GM12878 (cell line): ENCODE results near the gene GIMD1. TPM values are rescaled to one million over a fixed set of nuclear protein-coding genes. Genes with fewer than 3 reads are reported as not detected.

Source experiments
- ATAC-seq: fragments of 200-7000 bp; cut with Tn5 transposase; 3 replicates; pipeline ENCODE4 v1.9.1; 2020; ENCODE audit warnings: mild to moderate bottlenecking, moderate library complexity
- BruUV-seq: library from RNA; stranded (reverse); fragments of 400-500 nt; replicated peaks from 2 replicates; lab custom pipeline; 2021; lab: Mats Ljungman, UMichigan
- CTCF ChIA-PET: fragments of 300-600 bp; sonication (Branson Sonifier 250); formaldehyde crosslinking; extraction: SDS; loops from one replicate; lab custom pipeline; 2021; ENCODE audit warnings: inconsistent platforms; lab: Yijun Ruan, JAX
- POLR2A ChIA-PET: fragments of 350-600 bp; formaldehyde crosslinking; extraction: SDS; loops from one replicate; lab custom pipeline; 2021; ENCODE audit warnings: inconsistent platforms; lab: Charles Lee
- RAD21 ChIA-PET: fragments of 300-600 bp; sonication (Branson Sonifier 250); formaldehyde crosslinking; loops from one replicate; lab custom pipeline; 2023; ENCODE audit warnings: antibody characterized with exemption; ENCODE audit not compliant: unreplicated experiment; lab: Charles Lee
- SMC1A ChIA-PET: fragments of 300-600 bp; sonication (Branson Sonifier 250); formaldehyde crosslinking; loops from one replicate; lab custom pipeline; 2023; ENCODE audit not compliant: unreplicated experiment, uncharacterized antibody; lab: Charles Lee
- DNase-seq: peaks from one replicate; pipeline ENCODE4 v3.0.0-alpha.2; 2011; ENCODE audit warnings: low read depth, low spot score
- FAIRE-seq: peaks from 3 replicates; lab custom pipeline; 2011; peaks lifted over from hg19 to GRCh38; lab: Jason Lieb, UNC
- H2AFZ ChIP-seq: 2 replicates; pipeline ENCODE4 v1.6.0; 2011; ENCODE audit warnings: low read depth, low read length, control low read depth; ENCODE audit not compliant: control insufficient read depth
- H3K27ac ChIP-seq: 2 replicates; pipeline ENCODE4 v1.5.1; 2011; ENCODE audit warnings: control low read depth; ENCODE audit not compliant: control insufficient read depth, insufficient read depth
- H3K27me3 ChIP-seq, 2 experiments: replicated peaks in 1 of 2; 2 replicates each; pipeline versions ENCODE4 v1.6.0 to v1.6.1; 2011; ENCODE audit warnings: low read length in 1 of 2; ENCODE audit not compliant: control insufficient read depth in 2 of 2, insufficient read depth in 2 of 2
- H3K36me3 ChIP-seq, 2 experiments: 2 replicates each; pipeline ENCODE4 v1.5.1; 2011; ENCODE audit warnings: low read length in 1 of 2; ENCODE audit not compliant: control insufficient read depth in 2 of 2, insufficient read depth in 2 of 2
- H3K4me1 ChIP-seq: 2 replicates; pipeline ENCODE4 v1.6.1; 2011; ENCODE audit warnings: mild to moderate bottlenecking, low read length, moderate library complexity, mixed read lengths; ENCODE audit not compliant: control insufficient read depth, insufficient read depth
- H3K4me2 ChIP-seq: 2 replicates; pipeline ENCODE4 v1.6.0; 2011; ENCODE audit warnings: control low read depth; ENCODE audit not compliant: control insufficient read depth, insufficient read depth
- H3K4me3 ChIP-seq: fragments of 200-600 bp; sonication (generic); 2 replicates; pipeline ENCODE4 v1.5.1; 2016
- H3K79me2 ChIP-seq: 2 replicates; pipeline ENCODE4 v1.6.0; 2011; ENCODE audit warnings: low read length; ENCODE audit not compliant: control insufficient read depth, insufficient read depth
- H3K9ac ChIP-seq: 2 replicates; pipeline ENCODE4 v1.8.0; 2011; ENCODE audit warnings: low read length, control low read depth, mixed read lengths; ENCODE audit not compliant: control insufficient read depth, insufficient read depth
- H3K9me3 ChIP-seq: replicated peaks from 3 replicates; pipeline ENCODE4 v1.5.1; 2011; ENCODE audit warnings: mild to moderate bottlenecking, low read length; ENCODE audit not compliant: control insufficient read depth, insufficient read depth
- H4K20me1 ChIP-seq: 2 replicates; pipeline ENCODE4 v1.6.0; 2011; ENCODE audit not compliant: control insufficient read depth, insufficient read depth
- BCL11A ChIP-seq: IDR thresholded peaks from 2 replicates; pipeline ENCODE4 v1.6.1; 2011; ENCODE audit warnings: low read depth, low read length
- EZH2 ChIP-seq: IDR thresholded peaks from 2 replicates; pipeline ENCODE4 v1.6.1; 2012; ENCODE audit warnings: low read depth, mild to moderate bottlenecking, control low read depth, inconsistent platforms, low read length, borderline replicate concordance; ENCODE audit not compliant: control insufficient read depth
- MEF2A ChIP-seq: IDR thresholded peaks from 2 replicates; pipeline ENCODE4 v1.6.1; 2011; ENCODE audit warnings: low read depth, mild to moderate bottlenecking, low read length, moderate library complexity; ENCODE audit not compliant: insufficient read depth
- MTA3 ChIP-seq: IDR thresholded peaks from 2 replicates; pipeline ENCODE4 v1.6.1; 2012; ENCODE audit warnings: low read length, inconsistent platforms, borderline replicate concordance
- MXI1 ChIP-seq: fragments of 150-350 bp; IDR thresholded peaks from 2 replicates; pipeline ENCODE4 v1.6.1; 2011; ENCODE audit warnings: low read depth, mild to moderate bottlenecking, inconsistent platforms, low read length, improper control_type of control experiment
- NFXL1 ChIP-seq: fragments of 450-650 bp; IDR thresholded peaks from 2 replicates; pipeline ENCODE4 v1.6.1; 2017; ENCODE audit warnings: antibody characterized with exemption, mild to moderate bottlenecking, borderline replicate concordance
- SMC3 ChIP-seq: IDR thresholded peaks from 2 replicates; pipeline ENCODE4 v1.6.1; 2011; ENCODE audit warnings: low read length, improper control_type of control experiment, borderline replicate concordance
- SREBF1 ChIP-seq: IDR thresholded peaks from 2 replicates; pipeline ENCODE4 v1.6.1; 2012; ENCODE audit warnings: mild to moderate bottlenecking, low read length
- ZNF207 ChIP-seq: fragments of 450-650 bp; IDR thresholded peaks from 2 replicates; pipeline ENCODE4 v1.6.1; 2014; ENCODE audit warnings: antibody characterized with exemption, mild to moderate bottlenecking, borderline replicate concordance
- ZNF217 ChIP-seq: fragments of 450-650 bp; IDR thresholded peaks from 2 replicates; pipeline ENCODE4 v1.6.1; 2017; ENCODE audit warnings: antibody characterized with exemption, mild to moderate bottlenecking
- WGBS: methylation state at CpG from one replicate; pipeline ENCODE4 v1.1.6; 2016; ENCODE audit warnings: low lambda C conversion rate; ENCODE audit not compliant: insufficient replicate concordance, insufficient coverage; ENCODE audit errors: missing lambda C conversion rate; 5-methylcytosine and 5-hydroxymethylcytosine counted together
- in situ Hi-C: fragments of 300-500 bp; cut with MboI; formaldehyde crosslinking; loops from 9 replicates; pipeline ENCODE4 v1.14.3; 2018; ENCODE audit warnings: mixed read lengths
- intact Hi-C: fragments of 100-400 bp; cut with micrococcal nuclease; formaldehyde crosslinking; loops from one replicate; pipeline ENCODE4 v1.14.2; 2022; ENCODE audit not compliant: unreplicated experiment
- polyA plus RNA-seq, 11 experiments: library from polyadenylated mRNA; depleted of rRNA in 4 of 11; unstranded in 6 of 11; stranded (reverse) in 5 of 11; fragments of >200 nt; fragmentation: Nextera tagmentation in 4 of 11; fragmentation: Illumina TruSeq in 1 of 11; extraction: Ambion mirVana in 4 of 11; extraction: Trizol in 1 of 11; gene quantifications; 1 replicate in 1 of 11; 2 replicates in 10 of 11; pipeline versions ENCODE4 v1.2.1 to v1.2.3, GENCODE V29; 2011 to 2016; ENCODE audit warnings: inconsistent platforms in 2 of 11, missing spikeins in 2 of 11, low read depth in 1 of 11
- total RNA-seq, 4 experiments: library from RNA; depleted of rRNA in 3 of 4; stranded (reverse); fragments of >200 nt in 3 of 4; fragmentation: Illumina TruSeq in 1 of 4; extraction: Trizol in 1 of 4; gene quantifications; 2 replicates each; pipeline versions ENCODE4 v1.2.1 to v1.2.3, GENCODE V29; 2013 to 2021
- TF ChIP-seq, protein P1 (sequence below): IDR thresholded peaks from 2 replicates; pipeline ENCODE4 v1.6.1; 2011; ENCODE audit warnings: low read depth, low read length, improper control_type of control experiment, borderline replicate concordance
- TF ChIP-seq, protein P2 (sequence below): IDR thresholded peaks from 2 replicates; pipeline ENCODE4 v1.6.1; 2012; ENCODE audit warnings: mild to moderate bottlenecking, low read depth, low read length
- TF ChIP-seq, protein P3 (sequence below): fragments of 450-650 bp; IDR thresholded peaks from 2 replicates; pipeline ENCODE4 v1.6.1; 2017; ENCODE audit warnings: mild to moderate bottlenecking

GIMD1 gene
- total and polyA plus RNA-seq, 10 of the 15 experiments (the other 5 are each of a cell fraction or from before 2014, with no cell fraction given) = 0.14 TPM; not detected in 9

DNA sequence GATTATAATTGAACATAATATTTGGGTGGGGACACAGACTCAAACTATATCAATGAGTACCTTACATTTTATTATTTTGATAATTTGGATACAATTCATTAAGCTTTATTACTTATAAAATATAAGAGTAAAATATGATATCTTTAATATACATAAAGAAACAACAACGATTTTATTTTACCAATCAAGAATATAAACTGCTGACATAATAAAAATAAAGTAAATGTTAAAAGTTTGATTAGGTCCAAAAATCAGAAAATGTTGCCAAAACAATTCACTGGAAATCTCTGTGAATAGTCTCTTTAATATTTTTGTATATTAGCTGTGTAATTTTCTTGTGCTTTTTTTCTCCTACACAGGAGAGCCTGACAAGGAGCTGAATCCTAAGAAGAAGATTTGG lies 21.4 kb downstream of the GIMD1 start (continued):
- TF ChIP-seq, protein P1, sequence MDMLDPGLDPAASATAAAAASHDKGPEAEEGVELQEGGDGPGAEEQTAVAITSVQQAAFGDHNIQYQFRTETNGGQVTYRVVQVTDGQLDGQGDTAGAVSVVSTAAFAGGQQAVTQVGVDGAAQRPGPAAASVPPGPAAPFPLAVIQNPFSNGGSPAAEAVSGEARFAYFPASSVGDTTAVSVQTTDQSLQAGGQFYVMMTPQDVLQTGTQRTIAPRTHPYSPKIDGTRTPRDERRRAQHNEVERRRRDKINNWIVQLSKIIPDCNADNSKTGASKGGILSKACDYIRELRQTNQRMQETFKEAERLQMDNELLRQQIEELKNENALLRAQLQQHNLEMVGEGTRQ = no peak
- TF ChIP-seq MTA3 (no peak), BCL11A (no peak), ZNF207 (no peak)
- TF ChIP-seq, all 136 proteins: peak for 0

DNA sequence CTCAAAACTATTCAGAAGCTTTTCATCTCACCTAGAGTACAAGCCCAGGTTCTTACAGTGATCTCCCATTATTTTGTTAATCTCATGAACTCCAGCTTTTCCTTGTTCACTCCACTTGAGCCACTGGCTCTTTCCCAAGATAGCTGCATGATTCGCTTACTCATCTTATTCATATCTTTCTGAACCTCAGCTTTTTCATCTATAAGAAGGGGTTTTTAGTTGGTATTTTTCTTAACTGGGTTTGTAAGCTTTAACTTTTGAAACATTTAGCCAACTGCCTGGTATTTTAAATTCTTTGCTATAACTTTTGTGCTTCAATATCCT lies 24.0 kb downstream of the GIMD1 start:
- intact Hi-C loops (no loop called here), in situ Hi-C loops (no loop called here)
- Histone ChIP-seq H3K9me3 (peaks cover 2% of the 10 kb centered on the region; the same call in 2 of the 3 replicates), H3K27me3 (no peaks in the 10 kb centered on the region), H2AFZ (no peak overlapping the region), H4K20me1 (no peaks in the 10 kb centered on the region), H3K9ac (no peak overlapping the region), H3K36me3 (peaks cover 0 to 18% of the 10 kb centered on the region in 2 experiments; a peak in 1 of 4 replicates), H3K4me2 (no peak overlapping the region), H3K27ac (no peak overlapping the region), H3K4me3 (no peak overlapping the region), H3K4me1 (no peaks in the 10 kb centered on the region), H3K79me2 (peaks cover 5% of the 10 kb centered on the region)
- CTCF ChIA-PET = interaction anchor here (1.0 to 1.5 kb wide), 2 partner anchors 78 to 95 kb away, joined by 3 to 4 read pairs; no protein-coding TSS in a partner anchor
- no peak for FAIRE-seq
- no TSS peak for BruUV-seq
- no peak for DNase-seq
- ATAC-seq = no peak
- WGBS = 100% methylated on average over 1 of the region's 1 CpG
- SMC1A ChIA-PET = interaction anchor here (0.8 to 3.4 kb wide), 4 partner anchors 11 to 21 kb away, joined by 3 to 12 read pairs (median 6); no protein-coding TSS in a partner anchor
- POLR2A ChIA-PET = no interaction called here
- RAD21 ChIA-PET = no interaction called here
- no peak for TF ChIP-seq MEF2A
- TF ChIP-seq BCL11A = no peak
- TF ChIP-seq EZH2 = no peak
- TF ChIP-seq, protein P2, sequence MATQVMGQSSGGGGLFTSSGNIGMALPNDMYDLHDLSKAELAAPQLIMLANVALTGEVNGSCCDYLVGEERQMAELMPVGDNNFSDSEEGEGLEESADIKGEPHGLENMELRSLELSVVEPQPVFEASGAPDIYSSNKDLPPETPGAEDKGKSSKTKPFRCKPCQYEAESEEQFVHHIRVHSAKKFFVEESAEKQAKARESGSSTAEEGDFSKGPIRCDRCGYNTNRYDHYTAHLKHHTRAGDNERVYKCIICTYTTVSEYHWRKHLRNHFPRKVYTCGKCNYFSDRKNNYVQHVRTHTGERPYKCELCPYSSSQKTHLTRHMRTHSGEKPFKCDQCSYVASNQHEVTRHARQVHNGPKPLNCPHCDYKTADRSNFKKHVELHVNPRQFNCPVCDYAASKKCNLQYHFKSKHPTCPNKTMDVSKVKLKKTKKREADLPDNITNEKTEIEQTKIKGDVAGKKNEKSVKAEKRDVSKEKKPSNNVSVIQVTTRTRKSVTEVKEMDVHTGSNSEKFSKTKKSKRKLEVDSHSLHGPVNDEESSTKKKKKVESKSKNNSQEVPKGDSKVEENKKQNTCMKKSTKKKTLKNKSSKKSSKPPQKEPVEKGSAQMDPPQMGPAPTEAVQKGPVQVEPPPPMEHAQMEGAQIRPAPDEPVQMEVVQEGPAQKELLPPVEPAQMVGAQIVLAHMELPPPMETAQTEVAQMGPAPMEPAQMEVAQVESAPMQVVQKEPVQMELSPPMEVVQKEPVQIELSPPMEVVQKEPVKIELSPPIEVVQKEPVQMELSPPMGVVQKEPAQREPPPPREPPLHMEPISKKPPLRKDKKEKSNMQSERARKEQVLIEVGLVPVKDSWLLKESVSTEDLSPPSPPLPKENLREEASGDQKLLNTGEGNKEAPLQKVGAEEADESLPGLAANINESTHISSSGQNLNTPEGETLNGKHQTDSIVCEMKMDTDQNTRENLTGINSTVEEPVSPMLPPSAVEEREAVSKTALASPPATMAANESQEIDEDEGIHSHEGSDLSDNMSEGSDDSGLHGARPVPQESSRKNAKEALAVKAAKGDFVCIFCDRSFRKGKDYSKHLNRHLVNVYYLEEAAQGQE = no peak
- TF ChIP-seq ZNF217 = no peak
- no peak for TF ChIP-seq NFXL1
- TF ChIP-seq, protein P3, sequence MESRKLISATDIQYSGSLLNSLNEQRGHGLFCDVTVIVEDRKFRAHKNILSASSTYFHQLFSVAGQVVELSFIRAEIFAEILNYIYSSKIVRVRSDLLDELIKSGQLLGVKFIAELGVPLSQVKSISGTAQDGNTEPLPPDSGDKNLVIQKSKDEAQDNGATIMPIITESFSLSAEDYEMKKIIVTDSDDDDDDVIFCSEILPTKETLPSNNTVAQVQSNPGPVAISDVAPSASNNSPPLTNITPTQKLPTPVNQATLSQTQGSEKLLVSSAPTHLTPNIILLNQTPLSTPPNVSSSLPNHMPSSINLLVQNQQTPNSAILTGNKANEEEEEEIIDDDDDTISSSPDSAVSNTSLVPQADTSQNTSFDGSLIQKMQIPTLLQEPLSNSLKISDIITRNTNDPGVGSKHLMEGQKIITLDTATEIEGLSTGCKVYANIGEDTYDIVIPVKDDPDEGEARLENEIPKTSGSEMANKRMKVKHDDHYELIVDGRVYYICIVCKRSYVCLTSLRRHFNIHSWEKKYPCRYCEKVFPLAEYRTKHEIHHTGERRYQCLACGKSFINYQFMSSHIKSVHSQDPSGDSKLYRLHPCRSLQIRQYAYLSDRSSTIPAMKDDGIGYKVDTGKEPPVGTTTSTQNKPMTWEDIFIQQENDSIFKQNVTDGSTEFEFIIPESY = no peak
- no peak for TF ChIP-seq SREBF1
- TF ChIP-seq SMC3 = no peak
- TF ChIP-seq MXI1 = no peak
